Jurkat, Clone E6-1 (cell line): ENCODE data around the gene SAXO1.
"Not testable (repeated sequence)": the region's sequence is repeated elsewhere in the genome, so short reads cannot be mapped to it uniquely, and the experiment has no call there.

Experiments used
- DNase-seq: peaks from one replicate; pipeline ENCODE4 v3.0.0-alpha.2; 2011; ENCODE audit warnings: low read depth, low spot score
- H3K4me3 ChIP-seq: 2 replicates; pipeline ENCODE4 v1.5.1; 2011; ENCODE audit warnings: mild to moderate bottlenecking, low read length, control low read depth, moderate library complexity

SAXO1 gene

GRCh38 chr9:19018201-19018600 is 14.8 kb downstream of the SAXO1 start:
- DNase-seq, result no peak
- no peak overlapping the region for H3K4me3 ChIP-seq

GRCh38 chr9:19009391-19009965 is 23.5 kb downstream of the SAXO1 start:
- H3K4me3 ChIP-seq, result no peak overlapping the region
- DNase-seq, result no peak

GRCh38 chr9:19000133-19000532 is 32.9 kb downstream of the SAXO1 start:
- H3K4me3 ChIP-seq, result no peak overlapping the region
- DNase-seq, result no peak

GRCh38 chr9:18999173-18999785 is 33.7 kb downstream of the SAXO1 start:
- no peak for DNase-seq
- H3K4me3 ChIP-seq, result no peak overlapping the region

- no peak overlapping the region for H3K4me3 ChIP-seq
- DNase-seq, result no peak
These were observed 35.9 kb downstream of the SAXO1 start for GRCh38 chr9:18997151-18997550.

GRCh38 chr9:18996211-18996610 is 36.8 kb downstream of the SAXO1 start:
- H3K4me3 ChIP-seq, result no peak overlapping the region
- DNase-seq, result no peak

GRCh38 chr9:18994263-18994916 is 38.6 kb downstream of the SAXO1 start:
- no peak for DNase-seq

GRCh38 chr9:18991197-18991596 is 41.8 kb downstream of the SAXO1 start:
- not testable (repeated sequence) for DNase-seq, H3K4me3 ChIP-seq

More at GRCh38 chr9:18994263-18994916, 38.6 kb downstream of the SAXO1 start:
- no peak overlapping the region for H3K4me3 ChIP-seq

- DNase-seq, result no peak
- no peak overlapping the region for H3K4me3 ChIP-seq
These were observed 42.5 kb downstream of the SAXO1 start for GRCh38 chr9:18990494-18990893.

GRCh38 chr9:18989865-18990264 is 43.1 kb downstream of the SAXO1 start:
- no peak overlapping the region for H3K4me3 ChIP-seq
- DNase-seq, result no peak

GRCh38 chr9:18989097-18989496 is 43.9 kb downstream of the SAXO1 start:
- no peak overlapping the region for H3K4me3 ChIP-seq
- no peak for DNase-seq

GRCh38 chr9:18988003-18988402 is 45.0 kb downstream of the SAXO1 start:
- no peak overlapping the region for H3K4me3 ChIP-seq
- DNase-seq, result no peak

GRCh38 chr9:18985996-18986395 is 47.0 kb downstream of the SAXO1 start:
- H3K4me3 ChIP-seq, result no peak overlapping the region
- no peak for DNase-seq

- DNase-seq, result no peak
- H3K4me3 ChIP-seq, result no peak overlapping the region
These were observed 47.5 kb downstream of the SAXO1 start for GRCh38 chr9:18985464-18985951.

- DNase-seq, result no peak
- H3K4me3 ChIP-seq, result no peak overlapping the region
These were observed 50.8 kb downstream of the SAXO1 start for GRCh38 chr9:18982262-18982620.

- DNase-seq, result no peak
- no peak overlapping the region for H3K4me3 ChIP-seq
These were observed 51.3 kb downstream of the SAXO1 start for GRCh38 chr9:18981476-18982261.

- no peak overlapping the region for H3K4me3 ChIP-seq
- DNase-seq, result no peak
These were observed 52.8 kb downstream of the SAXO1 start for GRCh38 chr9:18980189-18980588.

- no peak for DNase-seq
- no peak overlapping the region for H3K4me3 ChIP-seq
These were observed 53.6 kb downstream of the SAXO1 start for GRCh38 chr9:18979367-18979766.

GRCh38 chr9:18978188-18978587 is 54.8 kb downstream of the SAXO1 start:
- H3K4me3 ChIP-seq, result no peak overlapping the region
- no peak for DNase-seq
